GDM1 (cell line): Measurements from ENCODE around the gene NBPF12.
"Not testable (repeated sequence)": the region's sequence is repeated elsewhere in the genome, so short reads cannot be mapped to it uniquely, and the experiment has no call there.

Experiments used
- DNase-seq: peaks from one replicate; lab custom pipeline; 2025; lab: John Stamatoyannopoulos, UW

The NBPF12 gene

GRCh38 chr1:146986450-146986849 is 48.3 kb downstream of the NBPF12 start:
- not testable (repeated sequence) for DNase-seq

DNA sequence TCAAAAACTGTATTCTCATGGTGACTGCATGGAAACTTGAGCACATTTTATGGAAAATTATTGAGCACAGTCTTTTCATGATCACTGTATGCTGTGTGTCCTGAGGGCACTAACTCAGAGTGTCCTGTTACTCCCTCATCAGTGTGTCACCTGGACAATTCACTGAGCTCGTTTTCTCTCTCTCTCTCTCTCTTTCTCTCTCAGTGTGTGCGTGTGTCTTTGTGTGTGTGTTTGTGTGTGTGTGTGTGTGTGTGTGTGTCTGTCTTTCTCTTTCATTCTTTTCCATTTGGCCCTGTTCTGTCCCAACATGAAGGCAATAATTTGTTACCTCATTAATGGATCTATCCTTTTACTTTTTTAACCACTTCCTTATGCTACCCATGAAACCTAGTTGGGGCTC is 49.4 kb downstream of the NBPF12 start:
- DNase-seq: not testable (repeated sequence)

DNA sequence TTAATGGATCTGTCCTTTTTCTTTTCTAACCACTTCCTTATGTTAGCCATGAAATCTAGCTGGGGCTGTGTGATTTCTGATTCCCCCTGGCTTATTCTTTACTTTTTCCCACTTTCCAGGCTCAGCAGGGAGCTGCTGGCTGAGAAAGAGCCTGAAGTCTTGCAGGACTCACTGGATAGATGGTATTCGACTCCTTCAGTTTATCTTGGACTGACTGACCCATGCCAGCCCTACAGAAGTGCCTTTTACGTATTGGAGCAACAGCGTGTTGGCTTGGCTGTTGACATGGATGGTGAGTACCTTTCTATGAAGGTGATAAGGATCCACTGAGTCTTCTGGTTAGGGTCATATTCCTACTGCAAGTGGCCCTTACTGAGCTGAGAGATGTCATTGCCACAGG is 51.3 kb downstream of the NBPF12 start:
- not testable (repeated sequence) for DNase-seq

GRCh38 chr1:147008495-147008894 is 70.4 kb downstream of the NBPF12 start:
- not testable (repeated sequence) for DNase-seq

- DNase-seq: not testable (repeated sequence)
Measured at GRCh38 chr1:147026975-147027374, 88.9 kb downstream of the NBPF12 start.

- not testable (repeated sequence) for DNase-seq
Measured at GRCh38 chr1:147030066-147030653, 92.0 kb downstream of the NBPF12 start.

DNA sequence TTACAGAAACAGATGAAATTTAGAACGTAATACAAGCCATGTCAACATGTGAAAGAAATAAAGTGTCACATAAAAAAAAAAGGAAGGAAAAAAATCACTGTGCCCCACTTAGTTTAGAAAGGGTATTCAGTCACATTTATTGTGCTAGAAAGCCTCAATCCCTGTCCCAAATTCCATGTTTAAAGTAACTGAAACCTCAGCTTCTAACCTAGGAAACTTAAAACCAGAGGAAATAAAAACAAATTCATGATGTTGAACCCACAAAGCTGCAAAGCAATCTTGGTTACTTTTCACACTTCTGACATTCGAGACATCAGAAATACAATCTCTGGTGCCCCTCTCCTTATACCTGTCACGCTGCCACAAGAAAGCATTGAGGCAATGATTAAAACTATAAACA is 101.8 kb downstream of the NBPF12 start:
- no peak for DNase-seq

DNA sequence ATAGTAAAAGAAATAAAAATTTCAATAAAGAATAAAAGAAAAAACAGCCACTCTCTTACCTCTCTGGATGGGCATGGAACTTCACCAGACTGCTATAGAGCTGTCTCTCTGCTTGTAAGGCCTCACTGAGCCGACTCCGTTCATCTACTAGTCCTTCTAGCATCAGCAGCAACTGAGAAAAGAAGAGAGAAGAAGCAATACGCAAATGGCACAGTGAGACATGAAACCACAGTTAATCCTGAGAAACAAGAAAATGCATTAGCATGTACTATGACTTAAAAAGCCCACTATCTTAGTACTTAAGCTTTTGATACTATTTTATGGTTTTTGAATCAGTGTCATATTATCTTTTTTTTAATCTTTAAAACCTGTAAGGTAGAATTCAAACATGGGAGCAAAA is 104.8 kb downstream of the NBPF12 start:
- not testable (repeated sequence) for DNase-seq

- not testable (repeated sequence) for DNase-seq
Measured at GRCh38 chr1:147044511-147044910, 106.4 kb downstream of the NBPF12 start.
